Measurements from ENCODE around the gene ATXN2. TPM values are rescaled to one million over a fixed set of nuclear protein-coding genes. Genes with fewer than 3 reads are reported as not detected.

ATXN2 gene
- total RNA-seq, 1 experiment from 2014 or later: 17.2 TPM

DNA sequence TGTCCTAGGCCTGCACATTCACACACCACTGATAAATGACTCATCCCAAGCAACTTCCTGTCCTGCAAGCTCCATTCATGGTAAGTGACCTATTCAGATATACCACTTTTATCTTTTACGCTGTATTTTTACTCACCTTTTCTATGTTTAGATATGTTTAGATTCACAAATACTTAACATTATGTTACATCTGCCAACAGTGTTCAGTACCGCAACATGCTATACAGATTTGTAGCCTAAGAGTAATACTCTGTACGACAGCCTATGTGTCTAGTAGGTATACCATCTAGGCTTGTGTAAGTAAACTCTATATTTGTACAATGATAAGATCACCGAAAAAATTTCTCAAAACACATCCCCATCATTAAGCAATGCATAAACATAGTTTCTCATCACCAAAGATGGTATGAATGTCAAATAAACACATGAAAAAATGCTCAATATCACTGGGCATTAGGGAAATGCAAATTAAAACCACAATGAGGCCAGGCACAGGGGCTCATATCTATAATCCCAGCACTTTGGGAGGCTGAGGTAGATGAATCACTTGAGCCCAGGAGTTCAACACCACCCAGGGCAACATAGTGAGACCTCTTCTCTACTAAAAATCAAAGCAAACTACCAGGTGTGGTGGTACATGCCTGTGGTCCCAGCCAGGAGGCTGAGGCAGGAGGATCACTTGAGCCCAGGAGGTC is 20.7 kb downstream of the ATXN2 start:
- Histone ChIP-seq H3K9me2 (replicated peaks; ENCODE audit: low read length) (no peaks in the 10 kb centered on the region), H3K27me3 (ENCODE audit: low read length) (no peaks in the 10 kb centered on the region), H4K20me1 (ENCODE audit: low read length) (peaks cover 22% of the 10 kb centered on the region), H3K27ac (ENCODE audit: low read length) (peak overlapping the region; percentile 64), H3K9ac (ENCODE audit: low read length) (no peak overlapping the region), H2AFZ (ENCODE audit: low read length) (no peak overlapping the region), H3F3A (ENCODE audit: low read length, unreplicated experiment) (peaks cover 16% of the 10 kb centered on the region), H3K36me3 (ENCODE audit: low read depth, low read length) (no peaks in the 10 kb centered on the region), H3K79me2 (ENCODE audit: low read length) (peaks cover 92% of the 10 kb centered on the region), H3K4me3 (ENCODE audit: low read length) (peak overlapping the region; percentile 3; the same call in 1 of the 2 replicates), H3K9me3 (ENCODE audit: low read length) (no peaks in the 10 kb centered on the region), H3K4me1 (ENCODE audit: insufficient read depth, low read length) (peaks cover 24% of the 10 kb centered on the region), H3K4me2 (ENCODE audit: low read length) (peak overlapping the region; percentile 54)
- ChIA-PET CTCF (interaction anchor here (1.0 kb wide), 1 partner anchor 19 kb away, joined by 4 read pairs; no protein-coding TSS in a partner anchor), POLR2A (ENCODE audit: unreplicated experiment) (interaction anchor here (0.6 kb wide), 1 partner anchor 23 kb away, joined by 3 read pairs; no protein-coding TSS in a partner anchor)
- peak; percentile 84 for DNase-seq
- BruUV-seq (replicated peaks): no TSS peak
- peak; percentile 99 for ATAC-seq
- intact Hi-C loops (cut with micrococcal nuclease): loop anchor here (2.0 kb wide), 2 partner anchors 18 to 34 kb away; no protein-coding TSS in a partner anchor
- TF ChIP-seq, protein P1, sequence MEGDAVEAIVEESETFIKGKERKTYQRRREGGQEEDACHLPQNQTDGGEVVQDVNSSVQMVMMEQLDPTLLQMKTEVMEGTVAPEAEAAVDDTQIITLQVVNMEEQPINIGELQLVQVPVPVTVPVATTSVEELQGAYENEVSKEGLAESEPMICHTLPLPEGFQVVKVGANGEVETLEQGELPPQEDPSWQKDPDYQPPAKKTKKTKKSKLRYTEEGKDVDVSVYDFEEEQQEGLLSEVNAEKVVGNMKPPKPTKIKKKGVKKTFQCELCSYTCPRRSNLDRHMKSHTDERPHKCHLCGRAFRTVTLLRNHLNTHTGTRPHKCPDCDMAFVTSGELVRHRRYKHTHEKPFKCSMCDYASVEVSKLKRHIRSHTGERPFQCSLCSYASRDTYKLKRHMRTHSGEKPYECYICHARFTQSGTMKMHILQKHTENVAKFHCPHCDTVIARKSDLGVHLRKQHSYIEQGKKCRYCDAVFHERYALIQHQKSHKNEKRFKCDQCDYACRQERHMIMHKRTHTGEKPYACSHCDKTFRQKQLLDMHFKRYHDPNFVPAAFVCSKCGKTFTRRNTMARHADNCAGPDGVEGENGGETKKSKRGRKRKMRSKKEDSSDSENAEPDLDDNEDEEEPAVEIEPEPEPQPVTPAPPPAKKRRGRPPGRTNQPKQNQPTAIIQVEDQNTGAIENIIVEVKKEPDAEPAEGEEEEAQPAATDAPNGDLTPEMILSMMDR (conservative IDR thresholded peaks at IDR 0.05; ENCODE audit: low read depth, low read length): no peak
- TF ChIP-seq EZH2 (IDR thresholded peaks at IDR 0.05; ENCODE audit: low read length, unreplicated experiment) (no peak), EZH2phosphoT487 (IDR thresholded peaks at IDR 0.05; ENCODE audit: borderline replicate concordance, low read length) (no peak)

DNA sequence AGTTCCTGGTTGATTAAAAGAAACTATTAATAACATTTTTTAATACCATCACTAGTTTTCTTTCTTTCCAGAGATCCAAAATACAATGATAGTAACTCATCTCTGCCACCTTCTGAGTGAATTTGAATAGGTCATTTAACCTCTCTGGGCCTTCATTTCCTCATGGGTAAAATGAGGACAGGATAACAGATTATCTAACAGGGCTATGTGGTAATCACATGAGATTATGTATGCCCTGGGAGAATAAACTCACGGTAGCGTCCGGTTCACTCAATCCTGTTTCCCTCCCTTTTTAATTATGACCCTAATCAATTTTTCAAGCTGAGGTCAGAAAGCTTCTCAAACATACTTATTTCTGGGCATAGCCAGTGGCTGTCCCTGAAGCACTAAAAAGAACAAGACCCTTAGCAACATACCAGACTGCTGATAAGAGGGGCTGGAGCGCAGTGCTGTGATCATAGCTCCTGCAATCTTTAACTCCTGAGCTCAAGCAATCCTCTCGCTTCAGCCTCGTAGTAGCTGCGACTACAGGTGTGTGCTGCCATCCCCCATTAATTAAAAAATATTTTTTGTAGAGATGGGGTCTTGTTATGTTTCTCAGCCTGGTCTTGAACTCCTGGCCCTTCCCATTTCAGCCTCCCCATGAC is 24.2 kb downstream of the ATXN2 start:
- peaks cover 40% of the 10 kb centered on the region for H3K4me1 ChIP-seq (ENCODE audit: insufficient read depth, low read length)
- H4K20me1 ChIP-seq (ENCODE audit: low read length): peaks cover 10% of the 10 kb centered on the region; the same call in 1 of the 2 replicates
- H3K9ac ChIP-seq (ENCODE audit: low read length): no peak overlapping the region
- no peak overlapping the region for H3K27ac ChIP-seq (ENCODE audit: low read length)
- DNase-seq (no peak), ATAC-seq (no peak)
- no peaks in the 10 kb centered on the region for H3K9me2 ChIP-seq (replicated peaks; ENCODE audit: low read length)
- intact Hi-C loops (cut with micrococcal nuclease): no loop called here
- no peaks in the 10 kb centered on the region for H3K27me3 ChIP-seq (ENCODE audit: low read length)
- peaks cover 90% of the 10 kb centered on the region for H3K79me2 ChIP-seq (ENCODE audit: low read length)
- H3K36me3 ChIP-seq (ENCODE audit: low read depth, low read length): no peaks in the 10 kb centered on the region
- no TSS peak for BruUV-seq (replicated peaks)
- no peak overlapping the region for H2AFZ ChIP-seq (ENCODE audit: low read length)
- ChIA-PET CTCF (no interaction called here), POLR2A (ENCODE audit: unreplicated experiment) (no interaction called here)
- no peaks in the 10 kb centered on the region for H3K9me3 ChIP-seq (ENCODE audit: low read length)
- H3F3A ChIP-seq (ENCODE audit: low read length, unreplicated experiment): peaks cover 16% of the 10 kb centered on the region
- H3K4me2 ChIP-seq (ENCODE audit: low read length): no peak overlapping the region
- TF ChIP-seq, protein P1 (conservative IDR thresholded peaks at IDR 0.05; ENCODE audit: low read depth, low read length): no peak
- TF ChIP-seq EZH2 (IDR thresholded peaks at IDR 0.05; ENCODE audit: low read length, unreplicated experiment): no peak
- TF ChIP-seq EZH2phosphoT487 (IDR thresholded peaks at IDR 0.05; ENCODE audit: borderline replicate concordance, low read length): no peak
- no peak overlapping the region for H3K4me3 ChIP-seq (ENCODE audit: low read length)
